ENCODE measurements around the gene CFI.

GRCh38 chr4:109850601-109851000, 48.8 kb upstream of the CFI start:
- TF ChIP-seq EZH2 (IDR thresholded peaks at IDR 0.05; ENCODE audit: borderline replicate concordance, insufficient read depth, low read depth, low read length, poor library complexity, severe bottlenecking) (no peak), CTCF (IDR thresholded peaks at IDR 0.05) (no peak)
